GM19099 (cell line): Measurements from ENCODE around the gene KRT7.

ENCODE experiments used
- POLR2A ChIP-seq: IDR thresholded peaks from 3 replicates; pipeline ENCODE4 v1.6.1; 2011; ENCODE audit warnings: low read depth; ENCODE audit not compliant: insufficient read length; ENCODE audit errors: extremely low read depth

The KRT7 gene

DNA sequence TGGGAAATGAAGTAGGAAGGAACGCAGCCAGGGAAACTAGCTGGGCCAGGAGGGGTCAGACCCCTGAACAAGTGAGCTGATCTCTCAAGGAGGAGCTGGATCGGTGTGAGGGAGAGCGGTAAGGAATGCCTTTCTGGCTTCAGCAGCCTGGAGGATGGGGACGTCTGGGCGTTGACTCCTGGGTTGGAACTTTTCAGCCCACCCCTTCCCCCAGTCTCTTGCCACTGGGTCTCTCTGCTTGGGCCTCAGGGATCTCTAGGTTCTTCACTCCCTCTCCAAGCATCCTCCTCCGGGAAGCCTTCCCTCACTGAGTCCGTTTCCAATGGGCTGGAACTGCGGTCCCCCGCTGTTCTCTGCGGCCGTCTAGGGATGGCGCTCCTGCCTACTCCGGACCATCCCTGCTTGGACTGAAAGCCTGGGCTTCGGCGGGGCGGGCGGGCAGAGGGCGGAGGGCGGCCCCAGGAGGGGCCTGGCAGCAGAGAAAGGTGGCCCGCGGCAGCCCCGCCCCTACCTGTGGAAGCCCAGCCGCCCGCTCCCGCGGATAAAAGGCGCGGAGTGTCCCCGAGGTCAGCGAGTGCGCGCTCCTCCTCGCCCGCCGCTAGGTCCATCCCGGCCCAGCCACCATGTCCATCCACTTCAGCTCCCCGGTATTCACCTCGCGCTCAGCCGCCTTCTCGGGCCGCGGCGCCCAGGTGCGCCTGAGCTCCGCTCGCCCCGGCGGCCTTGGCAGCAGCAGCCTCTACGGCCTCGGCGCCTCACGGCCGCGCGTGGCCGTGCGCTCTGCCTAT is at the start of gene KRT7:
KRT7 (plus strand) TSS at position 570 of the 788 bp plus-strand sequence; CDS start at position 624, 54 bp downstream.
- no peak for TF ChIP-seq POLR2A

GRCh38 chr12:52183544-52183910 is 49.5 kb upstream of the KRT7 start:
- TF ChIP-seq POLR2A, result no peak

DNA sequence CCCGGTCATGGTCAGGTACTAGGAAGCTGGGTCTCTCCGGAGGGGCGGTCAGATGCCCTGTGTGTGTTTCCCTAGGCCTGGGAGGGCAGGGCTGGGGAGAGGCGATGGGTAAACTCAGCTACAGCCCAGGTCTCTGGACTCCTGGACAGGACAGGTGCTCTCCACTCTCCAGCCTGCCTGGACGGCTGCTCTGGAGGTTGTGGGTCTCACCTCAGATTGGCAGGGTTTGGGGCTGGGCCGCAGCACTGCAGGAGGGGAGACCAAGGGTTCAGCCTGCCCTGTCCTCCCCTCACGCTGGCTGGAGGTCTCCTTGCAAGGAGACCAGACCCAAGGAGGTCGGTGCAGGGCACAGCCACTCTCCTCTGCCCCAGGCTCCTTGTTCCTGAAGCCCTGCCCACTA is 49.1 kb upstream of the KRT7 start:
- no peak for TF ChIP-seq POLR2A

- no peak for TF ChIP-seq POLR2A
These were observed 48.2 kb upstream of the KRT7 start for GRCh38 chr12:52184813-52185212.

GRCh38 chr12:52185400-52185967 is 47.6 kb upstream of the KRT7 start:
- TF ChIP-seq POLR2A, result no peak

DNA sequence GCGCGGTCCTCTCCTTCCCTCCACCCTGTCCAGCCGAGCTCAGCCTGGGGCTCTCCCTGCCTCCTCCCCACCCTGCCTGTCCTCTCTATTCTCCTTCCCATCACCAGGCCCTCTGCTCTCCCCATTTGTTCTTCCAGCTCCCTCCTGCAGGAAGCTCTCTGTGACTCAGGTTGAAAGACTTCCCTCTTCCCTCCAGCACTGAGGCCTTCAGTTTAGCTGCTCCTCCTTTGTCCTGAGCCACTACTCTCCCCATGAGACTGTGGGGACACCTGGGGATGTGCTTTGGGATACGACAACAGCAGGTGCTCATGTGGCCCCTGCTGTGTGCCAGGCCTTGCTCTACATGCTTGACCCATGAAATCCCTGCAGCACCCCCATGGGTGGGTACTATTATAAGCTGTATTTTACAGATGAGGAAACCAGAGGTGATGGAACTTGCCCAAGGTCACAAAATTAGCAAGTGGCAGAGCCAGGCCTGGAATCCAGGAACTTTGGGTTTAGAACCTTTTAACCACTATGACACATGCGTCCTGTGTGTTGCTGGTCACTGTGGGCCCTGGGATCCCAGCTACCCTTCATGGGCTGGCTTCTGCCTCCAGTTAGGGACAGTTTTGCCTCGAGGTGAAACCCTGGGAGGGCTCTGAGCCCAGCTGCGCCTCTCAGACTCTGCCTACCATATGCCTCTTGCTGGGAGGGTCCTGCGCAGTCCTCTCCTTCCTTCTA is 46.8 kb upstream of the KRT7 start:
- no peak for TF ChIP-seq POLR2A

DNA sequence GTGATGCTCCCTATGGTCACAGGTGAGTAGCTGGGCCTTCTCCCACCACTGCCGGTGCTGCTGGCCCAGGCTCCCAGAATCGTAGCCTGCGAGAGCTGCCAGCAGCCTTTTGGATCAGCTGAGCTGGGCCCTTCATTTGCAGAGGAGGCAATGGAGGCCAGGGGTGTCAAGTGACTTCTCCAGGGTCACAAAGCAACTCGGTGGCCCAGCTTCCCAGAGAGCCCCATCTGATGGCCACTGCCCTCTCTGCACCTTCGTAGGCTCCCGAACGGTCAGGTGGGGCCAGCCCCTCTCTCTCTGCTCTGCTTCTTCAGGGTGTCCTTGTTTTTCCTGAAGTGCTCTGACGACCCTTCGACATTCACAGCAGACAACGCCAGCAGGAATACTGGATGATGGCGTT is 45.8 kb upstream of the KRT7 start:
- no peak for TF ChIP-seq POLR2A

- no peak for TF ChIP-seq POLR2A
These were observed 45.4 kb upstream of the KRT7 start for GRCh38 chr12:52187640-52188039.

GRCh38 chr12:52188658-52189057 is 44.4 kb upstream of the KRT7 start:
- TF ChIP-seq POLR2A, result no peak

DNA sequence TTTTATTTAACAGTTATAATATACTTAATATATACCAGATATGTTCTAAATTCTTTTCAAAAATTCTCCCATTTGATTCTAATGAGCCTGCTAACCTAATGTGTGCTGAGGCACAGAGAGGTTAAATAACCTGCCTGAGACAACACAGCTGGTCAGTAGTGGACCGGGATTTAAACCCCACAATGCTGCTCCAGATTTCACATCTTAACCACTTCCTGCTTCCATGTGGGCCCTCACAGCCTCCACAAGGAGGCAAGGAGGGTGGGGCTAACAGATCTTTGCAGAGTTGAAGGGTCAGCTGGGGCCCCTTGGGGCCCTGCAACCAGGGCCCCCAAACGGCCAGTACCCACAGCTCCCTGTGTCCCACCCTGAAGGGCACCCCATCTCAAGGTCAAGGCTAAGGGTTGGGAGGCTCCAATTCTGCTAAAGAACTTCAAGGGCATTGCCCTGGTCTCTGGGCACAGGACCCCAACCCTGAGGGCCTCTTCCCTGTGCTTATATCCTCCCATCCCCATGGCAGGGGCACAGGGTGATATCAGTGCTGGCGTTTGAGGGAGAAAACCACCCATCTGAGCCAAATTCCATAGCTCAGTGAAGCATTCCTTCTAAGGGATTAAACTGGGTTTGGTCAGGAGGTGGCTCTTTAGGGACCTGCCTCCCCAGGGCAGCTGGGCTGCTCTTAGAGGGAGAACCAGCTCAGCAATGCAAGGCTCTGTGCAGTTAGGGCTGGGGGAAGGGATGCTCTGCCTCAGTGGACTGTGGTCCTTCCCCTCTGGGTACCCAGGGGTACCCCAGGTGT is 43.5 kb upstream of the KRT7 start:
- TF ChIP-seq POLR2A, result no peak

- TF ChIP-seq POLR2A, result no peak
These were observed 41.9 kb upstream of the KRT7 start for GRCh38 chr12:52190860-52191729.

DNA sequence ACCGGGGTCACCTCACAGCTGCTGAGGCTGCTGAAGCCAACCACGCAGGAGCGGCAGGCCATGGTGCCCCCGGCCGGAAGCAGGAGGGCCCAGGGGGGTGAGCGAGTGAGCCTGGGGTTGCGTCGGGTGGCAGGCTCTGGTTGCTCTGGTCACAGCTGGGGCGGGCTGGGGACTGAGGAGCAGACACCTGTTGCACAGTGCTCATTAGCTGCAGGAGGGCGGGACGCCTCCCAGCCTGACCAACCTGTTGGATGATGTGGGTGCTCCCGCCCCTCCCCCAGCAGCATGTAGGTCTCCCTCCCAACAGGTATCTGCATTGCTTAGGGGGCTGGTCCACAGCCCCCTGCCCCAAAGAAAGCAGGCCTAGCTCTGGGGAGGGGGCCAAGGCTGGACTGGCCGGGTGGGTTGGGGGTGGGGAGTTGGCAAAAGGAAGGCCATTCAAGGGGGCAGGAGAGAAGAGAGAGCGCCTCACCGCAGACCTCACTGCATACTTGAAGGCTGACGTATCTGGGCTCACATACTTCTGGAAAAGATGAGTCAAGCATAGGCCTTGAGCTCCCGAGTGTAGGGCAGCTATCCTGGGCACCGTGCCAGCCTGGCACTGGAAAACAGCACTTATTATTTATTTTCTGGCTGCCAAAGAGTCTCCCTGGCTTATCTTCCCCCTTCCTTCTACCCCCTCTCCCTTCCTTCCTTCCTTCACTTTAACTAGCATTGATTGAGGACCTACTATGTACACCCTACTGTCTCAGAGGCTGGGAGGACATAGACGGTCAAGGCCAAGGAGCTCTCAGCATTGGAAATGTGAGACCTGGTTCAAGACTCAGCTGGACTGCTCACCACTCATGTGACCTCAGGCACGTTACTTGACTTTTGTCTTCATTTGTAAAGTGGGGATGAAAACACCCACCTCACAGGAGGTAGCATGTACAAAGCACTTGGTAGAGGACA is 40.9 kb upstream of the KRT7 start, which contains the start of gene KRT80:
KRT80 (minus strand) TSS at position 174 of the 951 bp plus-strand sequence; CDS start at position 62, 112 bp downstream.
- TF ChIP-seq POLR2A, result no peak

GRCh38 chr12:52193532-52193931 is 39.5 kb upstream of the KRT7 start:
- TF ChIP-seq POLR2A, result no peak

- TF ChIP-seq POLR2A, result no peak
These were observed 39.1 kb upstream of the KRT7 start for GRCh38 chr12:52193991-52194390.
